NCI-H1694 treated with DMSO at 0.1 percent for 48 hours (cell line): Measurements from ENCODE around the gene KIF4B.
"Not testable (repeated sequence)": the region's sequence is repeated elsewhere in the genome, so short reads cannot be mapped to it uniquely, and the experiment has no call there.

ENCODE experiments used
- DNase-seq: peaks from one replicate; lab custom pipeline; 2025; lab: John Stamatoyannopoulos, UW

The KIF4B gene

GRCh38 chr5:155010881-155011280, 2.7 kb upstream of the KIF4B start:
- DNase-seq: no peak

- no peak for DNase-seq
Measured at GRCh38 chr5:155015239-155015638, 1.7 kb downstream of the KIF4B start.

- DNase-seq: no peak
Measured at GRCh38 chr5:155017610-155018009, 4.1 kb downstream of the KIF4B start.

- no peak for DNase-seq
Measured at GRCh38 chr5:155019601-155020226, 6.2 kb downstream of the KIF4B start.

- no peak for DNase-seq
Measured at GRCh38 chr5:155021842-155022241, 8.3 kb downstream of the KIF4B start.

- no peak for DNase-seq
Measured at GRCh38 chr5:155023320-155023719, 9.8 kb downstream of the KIF4B start.

GRCh38 chr5:155024015-155024414, 10.5 kb downstream of the KIF4B start:
- no peak for DNase-seq

- no peak for DNase-seq
Measured at GRCh38 chr5:155025895-155026294, 12.3 kb downstream of the KIF4B start.

GRCh38 chr5:155027993-155028629, 14.6 kb downstream of the KIF4B start:
- DNase-seq: no peak

- no peak for DNase-seq
Measured at GRCh38 chr5:155029240-155029639, 15.7 kb downstream of the KIF4B start.

GRCh38 chr5:155034145-155034744, 20.7 kb downstream of the KIF4B start:
- DNase-seq: not testable (repeated sequence)

- not testable (repeated sequence) for DNase-seq
Measured at GRCh38 chr5:155035087-155035486, 21.5 kb downstream of the KIF4B start.

GRCh38 chr5:155040984-155041653, 27.6 kb downstream of the KIF4B start:
- no peak for DNase-seq

GRCh38 chr5:155044591-155044990, 31.0 kb downstream of the KIF4B start:
- DNase-seq: no peak

GRCh38 chr5:155046591-155046990, 33.0 kb downstream of the KIF4B start:
- DNase-seq: no peak

GRCh38 chr5:155047818-155048217, 34.3 kb downstream of the KIF4B start:
- DNase-seq: no peak

- no peak for DNase-seq
Measured at GRCh38 chr5:155049569-155050383, 36.2 kb downstream of the KIF4B start.

- DNase-seq: no peak
Measured at GRCh38 chr5:155050384-155051019, 36.9 kb downstream of the KIF4B start.

- no peak for DNase-seq
Measured at GRCh38 chr5:155052532-155052931, 39.0 kb downstream of the KIF4B start.

- no peak for DNase-seq
Measured at GRCh38 chr5:155053501-155053900, 39.9 kb downstream of the KIF4B start.

- no peak for DNase-seq
Measured at GRCh38 chr5:155056644-155057269, 43.2 kb downstream of the KIF4B start.
